Mononuclear cell (primary cell): ENCODE measurements around the gene ATP8A2. TPM values are rescaled to one million over a fixed set of nuclear protein-coding genes. Genes with fewer than 3 reads are reported as not detected.
"Not testable (repeated sequence)": the region's sequence is repeated elsewhere in the genome, so short reads cannot be mapped to it uniquely, and the experiment has no call there.

Experiments used
- H3K27me3 ChIP-seq: 2 replicates; pipeline ENCODE4 v1.6.0; 2011; ENCODE audit warnings: low read length, control low read depth; ENCODE audit not compliant: insufficient read depth
- H3K4me1 ChIP-seq: 2 replicates; pipeline ENCODE4 v1.5.1; 2011; ENCODE audit warnings: mild to moderate bottlenecking, low read length, control low read depth; ENCODE audit not compliant: insufficient read depth
- H3K4me3 ChIP-seq: 2 replicates; pipeline ENCODE4 v1.5.1; 2011; ENCODE audit warnings: mild to moderate bottlenecking, low read length, moderate library complexity
- H3K9me3 ChIP-seq: 2 replicates; pipeline ENCODE4 v1.5.1; 2011; ENCODE audit warnings: low read depth, mild to moderate bottlenecking, control low read depth, low read length
- total RNA-seq: library from RNA; depleted of rRNA; stranded (reverse); fragments of >200 nt; gene quantifications from one replicate; pipeline ENCODE4 v1.2.3, GENCODE V29; 2012

Gene ATP8A2
- total RNA-seq, result 0.21 TPM

- peaks cover 70% of the 10 kb centered on the region for H3K27me3 ChIP-seq
- H3K9me3 ChIP-seq, result no peaks in the 10 kb centered on the region
- no peak within 1 kb of the TSS for H3K4me3 ChIP-seq
- no peaks in the 10 kb centered on the region for H3K4me1 ChIP-seq
Measured at GRCh38 chr13:25371875-25372283, at the start of gene ATP8A2. Gene ATP8A2 (plus strand): TSS chr13:25371974. CDS start chr13:25372213, 239 bp downstream.

- Histone ChIP-seq H3K9me3 (no peaks in the 10 kb centered on the region), H3K4me1 (no peaks in the 10 kb centered on the region), H3K27me3 (no peaks in the 10 kb centered on the region), H3K4me3 (no peak overlapping the region)
Measured at GRCh38 chr13:25324100-25324499, 47.7 kb upstream of the ATP8A2 start.

GRCh38 chr13:25329706-25330105 lies 42.1 kb upstream of the ATP8A2 start:
- Histone ChIP-seq H3K27me3 (no peaks in the 10 kb centered on the region), H3K9me3 (no peaks in the 10 kb centered on the region), H3K4me1 (no peaks in the 10 kb centered on the region), H3K4me3 (no peak overlapping the region)

GRCh38 chr13:25330541-25330940 lies 41.2 kb upstream of the ATP8A2 start:
- H3K4me3 ChIP-seq, result no peak overlapping the region

GRCh38 chr13:25335856-25336255 lies 35.9 kb upstream of the ATP8A2 start:
- Histone ChIP-seq H3K4me3 (no peak overlapping the region), H3K27me3 (no peaks in the 10 kb centered on the region), H3K9me3 (no peaks in the 10 kb centered on the region), H3K4me1 (no peaks in the 10 kb centered on the region)

More at GRCh38 chr13:25330541-25330940, 41.2 kb upstream of the ATP8A2 start:
- Histone ChIP-seq H3K4me1 (no peaks in the 10 kb centered on the region), H3K9me3 (no peaks in the 10 kb centered on the region), H3K27me3 (no peaks in the 10 kb centered on the region)

GRCh38 chr13:25345576-25345975 lies 26.2 kb upstream of the ATP8A2 start:
- Histone ChIP-seq H3K4me3 (no peak overlapping the region), H3K4me1 (no peaks in the 10 kb centered on the region), H3K9me3 (no peaks in the 10 kb centered on the region)

GRCh38 chr13:25347151-25347550 lies 24.6 kb upstream of the ATP8A2 start:
- no peaks in the 10 kb centered on the region for H3K9me3 ChIP-seq
- no peak overlapping the region for H3K4me3 ChIP-seq
- H3K27me3 ChIP-seq, result no peaks in the 10 kb centered on the region
- H3K4me1 ChIP-seq, result no peaks in the 10 kb centered on the region

More at GRCh38 chr13:25345576-25345975, 26.2 kb upstream of the ATP8A2 start:
- H3K27me3 ChIP-seq, result no peaks in the 10 kb centered on the region

GRCh38 chr13:25351404-25351803 lies 20.4 kb upstream of the ATP8A2 start:
- Histone ChIP-seq H3K4me3 (no peak overlapping the region), H3K4me1 (no peaks in the 10 kb centered on the region), H3K27me3 (no peaks in the 10 kb centered on the region), H3K9me3 (no peaks in the 10 kb centered on the region)

GRCh38 chr13:25352230-25352629 lies 19.5 kb upstream of the ATP8A2 start:
- Histone ChIP-seq H3K4me1 (no peaks in the 10 kb centered on the region), H3K4me3 (no peak overlapping the region), H3K27me3 (no peaks in the 10 kb centered on the region), H3K9me3 (no peaks in the 10 kb centered on the region)

GRCh38 chr13:25352806-25353205 lies 19.0 kb upstream of the ATP8A2 start:
- Histone ChIP-seq H3K27me3 (no peaks in the 10 kb centered on the region), H3K4me1 (no peaks in the 10 kb centered on the region), H3K4me3 (no peak overlapping the region), H3K9me3 (no peaks in the 10 kb centered on the region)

GRCh38 chr13:25353344-25353743 lies 18.4 kb upstream of the ATP8A2 start:
- Histone ChIP-seq H3K9me3 (no peaks in the 10 kb centered on the region), H3K27me3 (no peaks in the 10 kb centered on the region), H3K4me3 (no peak overlapping the region), H3K4me1 (no peaks in the 10 kb centered on the region)

GRCh38 chr13:25354377-25354776 lies 17.4 kb upstream of the ATP8A2 start:
- H3K4me1 ChIP-seq, result no peaks in the 10 kb centered on the region
- H3K4me3 ChIP-seq, result no peak overlapping the region
- H3K27me3 ChIP-seq, result no peaks in the 10 kb centered on the region
- no peaks in the 10 kb centered on the region for H3K9me3 ChIP-seq

GRCh38 chr13:25360443-25360842 lies 11.3 kb upstream of the ATP8A2 start:
- not testable (repeated sequence) for H3K4me3 ChIP-seq, H3K9me3 ChIP-seq, H3K4me1 ChIP-seq, H3K27me3 ChIP-seq

- Histone ChIP-seq H3K4me1 (no peaks in the 10 kb centered on the region), H3K27me3 (peaks cover 23% of the 10 kb centered on the region), H3K9me3 (no peaks in the 10 kb centered on the region), H3K4me3 (no peak overlapping the region)
Measured at GRCh38 chr13:25365720-25366235, 6.0 kb upstream of the ATP8A2 start.

GRCh38 chr13:25371158-25371874 lies 458 bp upstream of the ATP8A2 start:
- Histone ChIP-seq H3K27me3 (peaks cover 71% of the 10 kb centered on the region), H3K4me3 (no peak overlapping the region)

More at GRCh38 chr13:25371158-25371874, 458 bp upstream of the ATP8A2 start:
- Histone ChIP-seq H3K4me1 (no peaks in the 10 kb centered on the region), H3K9me3 (no peaks in the 10 kb centered on the region)
